Posterior cingulate gyrus (tissue), 11 donors: Measurements from ENCODE around the gene USP54.
A peak's percentile ranks its signal among the peaks of the same experiment; 100 is the strongest.
"Not testable (repeated sequence)": the region's sequence is repeated elsewhere in the genome, so short reads cannot be mapped to it uniquely, and the experiment has no call there.

Experiments used
- DNase-seq, 10 donors: peaks; one replicate each; pipeline versions ENCODE4 v3.0.0 to v3.0.0-alpha.2; 2020 to 2021; ENCODE audit warnings: mixed read lengths in 3 of 10
- intact Hi-C: fragments of 100-400 bp; cut with DNase I; formaldehyde crosslinking; loops from one replicate; pipeline ENCODE4 v1.15.1; 2023

Gene USP54, protein sequence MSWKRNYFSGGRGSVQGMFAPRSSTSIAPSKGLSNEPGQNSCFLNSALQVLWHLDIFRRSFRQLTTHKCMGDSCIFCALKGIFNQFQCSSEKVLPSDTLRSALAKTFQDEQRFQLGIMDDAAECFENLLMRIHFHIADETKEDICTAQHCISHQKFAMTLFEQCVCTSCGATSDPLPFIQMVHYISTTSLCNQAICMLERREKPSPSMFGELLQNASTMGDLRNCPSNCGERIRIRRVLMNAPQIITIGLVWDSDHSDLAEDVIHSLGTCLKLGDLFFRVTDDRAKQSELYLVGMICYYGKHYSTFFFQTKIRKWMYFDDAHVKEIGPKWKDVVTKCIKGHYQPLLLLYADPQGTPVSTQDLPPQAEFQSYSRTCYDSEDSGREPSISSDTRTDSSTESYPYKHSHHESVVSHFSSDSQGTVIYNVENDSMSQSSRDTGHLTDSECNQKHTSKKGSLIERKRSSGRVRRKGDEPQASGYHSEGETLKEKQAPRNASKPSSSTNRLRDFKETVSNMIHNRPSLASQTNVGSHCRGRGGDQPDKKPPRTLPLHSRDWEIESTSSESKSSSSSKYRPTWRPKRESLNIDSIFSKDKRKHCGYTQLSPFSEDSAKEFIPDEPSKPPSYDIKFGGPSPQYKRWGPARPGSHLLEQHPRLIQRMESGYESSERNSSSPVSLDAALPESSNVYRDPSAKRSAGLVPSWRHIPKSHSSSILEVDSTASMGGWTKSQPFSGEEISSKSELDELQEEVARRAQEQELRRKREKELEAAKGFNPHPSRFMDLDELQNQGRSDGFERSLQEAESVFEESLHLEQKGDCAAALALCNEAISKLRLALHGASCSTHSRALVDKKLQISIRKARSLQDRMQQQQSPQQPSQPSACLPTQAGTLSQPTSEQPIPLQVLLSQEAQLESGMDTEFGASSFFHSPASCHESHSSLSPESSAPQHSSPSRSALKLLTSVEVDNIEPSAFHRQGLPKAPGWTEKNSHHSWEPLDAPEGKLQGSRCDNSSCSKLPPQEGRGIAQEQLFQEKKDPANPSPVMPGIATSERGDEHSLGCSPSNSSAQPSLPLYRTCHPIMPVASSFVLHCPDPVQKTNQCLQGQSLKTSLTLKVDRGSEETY (N-terminal part only)

DNA sequence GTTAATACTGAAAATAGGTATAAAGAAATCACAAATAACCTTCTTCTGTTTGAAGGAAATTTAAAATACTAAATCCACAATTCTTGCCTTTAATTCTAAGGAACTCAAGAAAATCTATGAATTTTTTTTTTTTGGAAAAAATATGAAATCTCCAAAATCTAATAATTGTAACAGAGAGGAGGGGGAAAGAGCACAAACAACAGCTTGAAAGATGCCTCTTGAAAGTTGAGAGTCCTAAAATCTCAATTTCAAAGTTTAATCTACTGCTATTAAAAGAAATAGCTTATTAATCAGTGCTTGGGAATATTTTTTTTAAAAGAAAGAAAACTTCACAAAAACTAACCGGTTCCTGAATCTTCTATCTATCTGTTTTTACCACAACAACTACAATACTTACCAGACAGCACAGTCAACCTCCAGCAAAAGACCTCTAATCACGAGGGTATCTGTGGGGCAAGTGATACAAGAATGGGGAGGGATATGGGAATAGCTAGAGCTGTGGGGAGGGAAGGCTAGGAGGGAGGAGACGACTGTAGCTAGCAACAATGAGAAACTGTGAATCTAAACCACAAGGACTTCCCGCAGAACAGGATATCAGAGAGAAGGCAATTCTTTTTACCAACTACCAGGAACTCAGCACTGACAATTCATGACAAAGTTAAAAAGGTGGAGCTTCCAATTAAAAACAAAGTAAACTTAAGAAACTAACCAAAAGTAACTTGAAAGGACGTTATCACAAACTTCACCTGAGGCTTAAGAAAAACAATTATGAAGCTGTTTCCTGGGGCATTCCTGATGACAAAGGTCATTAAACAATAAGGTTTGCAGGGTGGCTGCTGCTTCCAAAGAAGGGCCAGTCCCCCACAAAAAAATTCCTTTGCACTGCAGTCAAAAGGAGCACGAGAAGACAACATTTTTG is at the start of gene USP54:
Gene USP54, minus strand, starts transcription at position 462 of the 919 bp plus-strand sequence. CDS start 15,684 bp downstream, outside the sequence.
- DNase-seq: peak in 1 of 10 donors; percentile 38
- intact Hi-C loops: no loop called here

DNA sequence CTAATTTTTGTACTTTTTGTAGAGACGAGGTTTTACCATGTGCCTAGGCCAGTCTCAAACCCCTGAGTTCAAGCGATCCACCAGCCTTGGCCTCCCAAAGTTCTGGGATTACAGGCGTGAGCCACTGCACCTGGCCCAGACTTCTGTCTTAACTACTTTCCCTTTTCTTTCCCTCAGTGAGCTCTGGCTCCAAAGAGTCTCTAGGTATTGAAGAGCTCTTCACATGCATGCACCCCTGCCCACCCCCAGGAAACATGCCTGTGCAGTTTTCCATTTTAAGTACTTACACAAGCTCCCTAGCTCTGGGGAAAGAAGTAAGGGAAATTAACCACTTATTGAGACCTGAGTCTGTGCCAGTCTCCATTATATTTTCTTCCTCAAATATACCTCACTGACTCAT is 48.1 kb upstream of the USP54 start:
- DNase-seq: no peak
- intact Hi-C loops: no loop called here

DNA sequence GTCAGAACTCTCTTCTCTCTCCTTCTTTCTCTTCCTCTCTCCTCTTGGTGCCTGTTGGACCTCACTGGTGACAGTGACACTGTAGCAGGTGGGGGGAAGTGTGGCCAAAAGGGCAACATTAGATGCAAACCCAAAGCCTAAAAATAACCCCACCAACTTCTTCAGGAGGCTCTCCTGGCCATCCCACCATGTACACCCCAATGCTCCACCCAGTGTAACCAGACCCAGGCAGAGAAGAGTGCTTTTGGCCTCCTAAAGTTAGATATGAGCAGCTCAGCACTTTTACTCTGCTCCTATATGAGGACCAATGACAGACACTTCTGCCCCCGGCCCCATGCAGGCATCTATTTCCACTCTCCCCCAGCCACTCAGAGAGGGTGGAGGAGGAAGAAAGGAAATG is 44.6 kb upstream of the USP54 start:
- intact Hi-C loops: no loop called here
- DNase-seq: no peak

DNA sequence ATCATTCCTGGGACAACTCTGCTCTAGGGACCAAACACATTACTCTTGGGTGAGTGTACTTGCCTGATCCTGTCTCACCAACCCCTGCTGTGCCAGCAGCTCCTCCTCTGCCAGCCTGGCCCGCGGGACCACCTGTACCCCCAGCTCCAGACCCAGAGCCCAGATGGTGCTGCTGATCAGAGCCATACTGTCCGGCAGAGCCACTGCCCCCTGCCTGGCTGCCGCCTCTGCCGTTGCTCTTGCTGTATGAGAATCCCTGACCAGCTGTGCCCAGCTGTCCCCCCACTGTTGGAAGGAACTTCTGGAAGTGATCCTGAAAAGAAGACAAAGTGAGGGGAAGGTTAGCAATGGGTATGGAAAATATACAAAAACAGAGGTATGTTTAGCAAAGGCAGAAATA is 43.3 kb upstream of the USP54 start:
- intact Hi-C loops: no loop called here
- DNase-seq: peak in 2 of 10 donors; percentile 55 to 75

DNA sequence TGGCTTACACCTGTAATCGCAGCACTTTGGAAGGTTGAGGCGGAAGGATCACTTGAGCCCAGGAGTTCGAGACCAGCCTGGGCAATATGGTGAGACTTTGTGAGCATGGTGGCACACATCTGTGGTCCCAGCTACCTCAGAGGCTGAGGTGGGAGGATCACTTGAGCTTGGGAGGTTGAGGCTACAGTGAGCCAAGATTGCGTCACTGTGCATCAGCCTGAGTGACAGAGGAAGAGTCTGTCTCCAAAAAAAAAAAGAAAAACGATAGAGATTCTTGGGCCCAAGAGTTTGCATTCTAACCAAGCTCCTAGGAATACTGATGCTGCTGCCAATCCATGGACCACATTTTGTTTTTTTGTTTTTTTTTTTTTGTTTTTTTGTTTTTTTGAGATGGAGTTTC is 38.0 kb upstream of the USP54 start:
- no peak for DNase-seq
- intact Hi-C loops: loop anchor here (5.0 kb wide), 1 partner anchor 102 kb away; no protein-coding TSS in a partner anchor

DNA sequence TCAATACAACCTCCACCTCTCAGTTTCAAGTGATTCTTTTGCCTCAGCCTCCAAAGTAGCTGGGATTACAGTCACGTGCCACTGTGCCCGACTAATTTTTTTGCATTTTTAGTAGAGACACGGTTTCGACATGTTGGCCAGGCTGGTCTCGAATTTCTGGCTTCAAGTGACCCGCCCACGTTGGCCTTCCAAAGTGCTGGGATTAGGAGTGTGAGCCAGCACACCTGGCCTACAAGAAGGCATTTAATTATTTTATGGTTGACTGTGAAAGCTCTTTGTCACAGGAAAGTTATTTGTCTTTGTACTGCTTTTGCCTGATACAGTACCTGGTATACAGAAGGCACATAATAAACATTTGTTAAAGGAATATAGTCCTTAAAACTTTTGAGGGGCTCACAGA is 37.3 kb upstream of the USP54 start:
- peak in 1 of 10 donors; percentile 40 for DNase-seq
- intact Hi-C loops: loop anchor here (5.0 kb wide), 1 partner anchor 101 kb away; no protein-coding TSS in a partner anchor

DNA sequence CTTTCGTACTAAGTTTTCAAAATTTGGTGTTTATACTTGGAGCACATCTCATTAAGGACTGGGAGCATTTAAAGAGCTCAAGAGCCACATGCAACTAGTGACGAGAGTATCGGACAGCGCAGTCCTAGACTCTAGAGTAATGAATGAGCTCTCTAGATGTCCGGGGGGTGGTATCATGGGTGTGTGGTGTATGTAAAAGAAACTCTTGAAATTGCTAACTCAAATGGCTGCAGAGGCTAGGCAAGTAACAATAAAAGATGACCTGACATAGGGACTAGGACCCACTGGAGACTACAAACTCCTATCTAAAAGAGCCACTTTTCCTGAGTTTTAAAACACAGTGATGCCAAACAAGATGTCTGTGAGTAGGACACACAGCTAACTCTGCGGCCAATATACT is 36.2 kb upstream of the USP54 start:
- DNase-seq: no peak
- intact Hi-C loops: loop anchor here (5.0 kb wide), 1 partner anchor 100 kb away; no protein-coding TSS in a partner anchor

DNA sequence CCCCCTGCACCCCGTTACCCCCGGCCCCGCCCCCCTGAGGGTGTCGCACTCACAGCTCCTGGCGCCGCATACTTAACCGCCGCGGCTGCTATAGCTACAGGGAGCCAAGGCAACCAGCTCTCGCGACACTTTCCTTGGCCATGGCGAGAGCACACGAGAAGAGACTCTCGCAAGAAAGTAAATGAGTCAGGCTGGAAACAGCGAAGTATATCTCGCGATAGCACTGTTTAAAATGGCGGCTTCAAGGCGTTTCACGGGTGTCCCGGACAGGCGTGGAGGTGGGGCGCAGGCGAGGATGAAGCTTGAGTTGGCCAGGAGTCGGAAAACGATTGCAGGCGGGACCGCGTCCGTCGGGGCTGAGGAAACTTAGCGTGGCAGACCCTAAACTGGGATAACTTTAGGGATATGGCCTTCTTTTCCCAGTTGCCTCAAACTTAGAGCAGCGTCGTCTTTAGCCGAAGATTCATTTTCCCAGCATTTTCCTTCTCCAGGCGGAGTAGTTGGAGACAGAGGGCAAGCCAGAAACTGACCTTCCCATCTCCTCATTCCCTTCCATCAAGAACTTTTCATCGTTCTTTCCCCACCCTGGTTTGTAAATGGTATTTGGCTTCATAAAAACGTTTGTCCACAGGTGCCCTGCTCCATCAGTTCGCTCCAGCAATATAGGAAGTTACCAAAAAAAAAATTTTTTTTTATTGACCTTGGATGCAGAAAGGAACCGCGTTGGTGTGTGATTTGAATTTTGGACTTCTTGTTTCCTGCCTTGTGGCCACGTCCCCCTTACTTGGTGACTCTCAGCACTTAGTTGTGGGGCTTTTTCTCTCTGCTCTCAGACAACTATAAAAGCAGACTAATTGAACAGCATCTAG is 35.0 kb upstream of the USP54 start:
- peak; percentile 70 to 98 (median 84) for DNase-seq
- intact Hi-C loops: loop anchor here (5.0 kb wide), 1 partner anchor 99 kb away; no protein-coding TSS in a partner anchor

DNA sequence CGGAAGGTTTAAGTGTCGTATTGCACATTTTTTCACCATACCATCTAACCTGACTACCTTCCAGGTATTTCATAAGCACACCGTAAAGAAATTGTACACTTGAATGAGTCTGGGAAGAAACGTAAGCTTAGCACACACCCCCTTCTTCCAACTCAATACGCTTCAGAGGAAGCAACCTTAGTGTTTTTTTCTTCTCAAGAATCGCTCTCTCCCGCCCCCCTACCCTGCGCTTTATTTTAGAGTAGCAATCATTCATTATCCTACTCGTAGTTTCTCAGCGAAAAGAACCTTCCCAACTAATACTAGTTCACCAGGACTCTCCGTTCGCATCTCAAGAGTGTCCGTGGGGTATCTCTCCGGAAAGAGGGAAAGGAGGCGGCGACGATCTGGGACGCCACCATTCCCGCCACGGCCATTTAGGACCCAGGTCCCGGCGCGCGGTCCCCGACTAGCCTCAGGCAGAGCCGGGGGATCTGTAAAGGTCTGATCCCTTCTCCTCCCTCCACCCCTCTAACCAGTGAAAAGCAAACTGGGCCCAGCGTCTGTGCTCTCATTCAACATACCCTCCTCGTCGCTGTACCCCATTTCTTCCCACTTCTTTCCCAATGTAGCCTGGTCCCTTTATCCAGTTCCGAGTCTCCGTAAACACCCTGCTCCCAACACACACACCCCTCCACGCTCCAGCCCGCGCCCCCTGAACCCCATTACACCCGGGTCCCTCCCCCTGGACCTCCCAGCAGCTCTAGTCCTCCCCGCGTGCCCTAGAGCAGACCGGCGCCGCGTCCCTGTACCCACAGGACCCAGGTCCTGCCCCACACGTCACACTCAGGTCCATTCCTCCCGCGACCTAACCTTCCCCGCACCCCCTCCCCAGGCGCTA is 34.1 kb upstream of the USP54 start:
- peak in 8 of 10 donors; percentile 17 to 90 (median 44) for DNase-seq
- intact Hi-C loops: loop anchor here (5.0 kb wide), 1 partner anchor 98 kb away; no protein-coding TSS in a partner anchor

DNA sequence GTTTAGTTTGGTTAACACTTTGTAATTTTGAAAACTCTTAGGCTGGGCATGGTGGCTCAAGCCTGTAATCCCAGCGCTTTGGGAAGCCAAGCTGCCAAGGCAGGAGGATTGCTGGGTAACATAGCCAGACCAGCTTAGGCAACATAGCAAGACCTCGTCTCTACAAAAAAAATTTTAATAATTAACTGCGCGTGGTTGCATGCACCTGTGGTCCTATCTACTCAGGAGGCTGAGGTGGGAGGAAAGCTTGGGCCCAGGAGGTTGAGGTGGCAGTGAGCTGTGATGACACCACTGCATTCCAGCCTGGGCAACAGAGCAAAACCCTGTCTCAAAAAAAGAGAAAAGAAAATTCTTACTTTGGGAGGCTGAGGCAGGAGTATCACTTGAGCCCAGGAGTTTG is 31.9 kb upstream of the USP54 start:
- DNase-seq: peak in 1 of 10 donors; percentile 64
- intact Hi-C loops: no loop called here

DNA sequence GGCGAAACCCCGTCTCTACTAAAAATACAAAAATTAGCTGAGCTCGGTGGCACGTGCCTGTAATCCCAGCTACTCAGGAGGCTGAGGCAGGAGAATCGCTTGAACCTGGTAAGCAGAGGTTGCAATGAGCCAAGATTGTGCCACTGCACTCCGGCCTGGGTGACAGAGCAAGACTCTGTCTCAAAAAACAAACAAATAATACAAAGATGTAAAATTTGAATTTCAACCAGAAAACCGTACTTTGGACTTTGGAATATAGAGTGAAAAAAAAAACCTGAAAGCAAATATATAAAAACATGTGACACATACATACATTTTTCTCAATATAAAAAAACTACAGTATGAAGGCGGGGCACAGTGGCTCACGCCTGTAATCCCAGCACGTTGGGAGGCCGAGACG is 29.8 kb upstream of the USP54 start:
- DNase-seq, intact Hi-C loops: not testable (repeated sequence)

DNA sequence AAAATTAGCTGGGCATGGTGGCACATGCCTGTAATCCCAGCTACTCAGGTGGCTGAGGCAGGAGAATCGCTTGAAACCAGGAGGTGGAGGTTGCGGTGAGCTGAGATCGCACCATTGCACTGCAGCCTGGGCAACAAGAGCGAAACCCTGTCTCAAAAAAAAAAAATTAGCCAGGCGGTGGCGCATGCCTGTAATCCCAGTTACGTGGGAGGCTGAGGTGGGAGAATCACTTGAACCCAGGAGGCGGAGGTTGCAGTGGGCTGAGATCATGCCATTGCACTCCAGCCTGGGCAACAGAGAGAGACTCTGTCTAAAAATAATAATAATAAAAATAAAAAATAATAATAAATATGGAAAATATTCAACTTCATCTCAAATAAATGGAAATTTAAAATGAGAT is 26.0 kb upstream of the USP54 start:
- intact Hi-C loops, DNase-seq: not testable (repeated sequence)

DNA sequence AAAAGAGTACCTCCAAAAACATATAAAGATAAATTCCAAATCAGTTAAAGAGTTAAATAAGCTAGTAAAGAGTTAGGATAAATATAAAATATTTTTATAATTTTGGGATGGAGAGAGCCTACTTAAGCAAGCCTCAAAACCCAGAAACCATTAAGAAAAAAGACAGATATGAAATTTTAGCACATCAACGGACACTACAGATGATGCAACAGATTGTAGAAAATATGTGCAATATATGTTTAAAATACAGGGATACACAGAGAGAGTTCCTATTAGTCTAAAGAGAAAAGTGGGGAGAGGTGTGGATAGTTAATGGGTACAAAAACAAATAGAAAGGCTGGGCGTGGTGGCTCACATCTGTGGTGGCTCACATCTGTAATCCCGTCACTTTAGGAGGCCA is 23.6 kb upstream of the USP54 start:
- intact Hi-C loops: no loop called here

DNA sequence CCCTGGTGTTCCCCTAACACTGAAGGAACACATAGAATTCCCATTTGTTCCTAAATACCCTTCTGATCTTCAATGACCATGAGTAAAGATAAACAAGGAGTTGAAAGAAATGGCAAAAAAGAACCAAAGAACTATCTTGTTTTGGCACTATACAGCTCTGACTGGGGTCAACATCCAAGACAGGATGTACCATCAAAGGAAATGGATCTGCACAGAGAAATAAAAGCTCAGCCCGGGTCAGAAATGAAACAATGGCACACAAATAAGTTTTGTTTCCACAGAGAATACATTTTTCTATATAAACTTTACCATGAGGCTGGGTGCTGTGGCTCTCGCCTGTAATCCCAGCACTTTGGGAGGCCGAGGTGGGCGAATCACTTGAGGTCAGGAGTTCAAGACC is 18.0 kb upstream of the USP54 start:
- no peak for DNase-seq
- intact Hi-C loops: no loop called here

More for the DNA sequence above, 23.6 kb upstream of the USP54 start:
- no peak for DNase-seq

DNA sequence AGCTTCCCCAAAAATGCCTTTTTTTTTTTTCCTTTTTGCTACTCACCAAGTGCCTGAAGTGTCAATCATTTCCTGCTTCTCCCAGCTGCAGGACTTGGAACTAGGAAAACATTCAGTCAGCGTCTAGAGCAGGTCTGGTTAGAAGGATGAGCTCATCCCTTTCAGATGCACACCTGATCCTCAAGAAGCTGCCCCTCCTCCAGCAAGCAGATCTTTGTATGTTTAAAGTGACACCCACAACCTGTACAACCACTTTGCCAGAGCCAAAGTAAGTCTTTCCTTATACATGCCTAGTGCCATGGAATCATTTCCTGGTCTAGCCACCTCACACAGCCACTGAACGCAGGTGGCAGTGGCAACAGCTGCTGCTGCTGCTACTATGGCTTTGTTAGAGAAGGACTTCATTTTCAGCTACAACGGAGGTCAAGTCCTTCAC is 10.4 kb upstream of the USP54 start:
- no peak for DNase-seq
- intact Hi-C loops: no loop called here

DNA sequence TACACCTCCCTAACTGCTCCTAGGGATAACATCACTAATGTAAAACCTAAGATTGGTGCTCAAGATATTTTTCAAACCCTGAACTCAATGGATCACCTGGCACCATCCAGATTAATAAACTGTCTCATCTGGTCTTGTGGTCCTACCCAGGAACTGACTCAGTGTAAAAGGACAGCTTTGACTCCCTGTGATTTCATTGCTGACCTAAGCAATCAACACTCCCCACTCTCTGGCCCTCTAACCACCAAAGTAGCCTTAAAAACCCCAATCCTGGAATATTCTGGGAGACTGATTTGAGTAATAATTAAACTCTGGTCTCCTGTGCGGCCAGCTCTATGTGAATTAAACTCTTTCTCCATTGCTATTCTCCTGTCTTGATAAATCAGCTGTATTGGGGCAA is 6.2 kb upstream of the USP54 start:
- DNase-seq: no peak
- intact Hi-C loops: no loop called here

DNA sequence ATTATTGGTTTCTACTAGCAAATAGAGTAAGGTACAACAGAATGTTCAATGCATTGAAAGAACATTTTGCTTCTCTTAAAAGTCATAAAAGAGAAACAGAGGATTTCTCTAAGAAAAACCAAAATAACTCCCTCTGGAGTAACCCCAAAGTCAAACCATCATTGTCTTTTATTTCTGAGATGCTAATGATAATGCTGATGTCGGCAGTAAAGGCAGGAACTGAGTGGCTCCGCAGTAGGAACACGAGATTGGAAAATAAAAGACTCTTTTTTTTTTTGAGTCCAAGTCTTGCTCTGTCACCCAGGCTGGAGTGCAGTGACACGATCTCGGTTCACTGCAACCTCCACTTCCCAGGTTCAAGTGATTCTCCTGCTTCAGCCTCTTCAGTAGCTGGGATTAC is 2.7 kb upstream of the USP54 start:
- intact Hi-C loops: no loop called here
- no peak for DNase-seq

DNA sequence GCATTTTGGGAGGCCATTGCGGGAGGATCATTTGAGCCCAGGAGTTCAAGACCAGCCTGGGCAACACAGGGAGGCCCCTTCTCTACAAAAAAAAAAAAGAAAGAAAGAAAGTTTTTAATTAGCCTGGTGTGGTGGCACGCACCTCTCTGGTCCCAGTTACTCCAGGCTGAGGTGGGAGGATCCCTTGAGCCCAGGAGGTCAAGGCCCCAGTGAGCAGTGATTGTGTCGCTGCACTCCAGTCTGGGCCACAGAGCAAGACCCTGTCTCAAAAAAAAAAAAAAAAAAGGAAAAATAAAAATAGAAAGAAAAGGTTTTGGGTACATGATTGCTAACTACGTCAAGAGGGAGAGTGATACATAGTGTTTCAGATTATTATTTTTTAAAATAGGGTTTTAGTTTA is 2.0 kb upstream of the USP54 start:
- intact Hi-C loops: no loop called here
- no peak for DNase-seq
